ENCODE results near the gene SLC22A12. TPM values are rescaled to one million over a fixed set of nuclear protein-coding genes. Genes with fewer than 3 reads are reported as not detected.
"Not testable (repeated sequence)": the region's sequence is repeated elsewhere in the genome, so short reads cannot be mapped to it uniquely, and the experiment has no call there.

SLC22A12 gene
- 1 to 10 TPM; 3.4 to 4.0 (median 3.6) TPM for polyA plus RNA-seq (ENCODE audit: insufficient read length in 3 of 3)

DNA sequence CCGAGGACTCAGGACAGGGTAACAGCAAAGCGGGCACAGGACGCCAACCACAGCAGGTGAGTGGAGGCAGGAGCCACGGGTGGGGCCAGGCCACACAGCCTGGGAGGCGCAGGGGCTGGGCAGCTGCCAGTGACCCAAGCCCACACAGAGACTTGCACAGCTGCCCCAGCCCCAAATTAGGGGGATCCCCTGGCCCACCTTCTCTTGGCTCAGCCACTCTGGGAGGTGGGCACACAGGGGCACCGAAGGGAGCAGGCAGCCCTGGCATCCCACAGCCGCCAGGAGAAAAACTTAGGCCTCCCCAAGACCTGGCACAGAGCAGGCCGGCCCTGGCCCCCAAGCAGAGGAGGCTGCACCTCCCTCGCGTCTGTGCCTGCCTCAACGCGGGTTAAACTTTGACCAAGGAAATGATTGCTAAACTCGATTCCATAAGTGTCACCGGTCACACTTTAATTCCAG is at the start of gene SLC22A12:
Gene SLC22A12, plus strand, starts transcription at position 458 of the 459 bp plus-strand sequence. CDS start 337 bp downstream, outside the sequence.
- DNase-seq (ENCODE audit: low read depth in 3 of 3, low spot score in 2 of 3): no peak

DNA sequence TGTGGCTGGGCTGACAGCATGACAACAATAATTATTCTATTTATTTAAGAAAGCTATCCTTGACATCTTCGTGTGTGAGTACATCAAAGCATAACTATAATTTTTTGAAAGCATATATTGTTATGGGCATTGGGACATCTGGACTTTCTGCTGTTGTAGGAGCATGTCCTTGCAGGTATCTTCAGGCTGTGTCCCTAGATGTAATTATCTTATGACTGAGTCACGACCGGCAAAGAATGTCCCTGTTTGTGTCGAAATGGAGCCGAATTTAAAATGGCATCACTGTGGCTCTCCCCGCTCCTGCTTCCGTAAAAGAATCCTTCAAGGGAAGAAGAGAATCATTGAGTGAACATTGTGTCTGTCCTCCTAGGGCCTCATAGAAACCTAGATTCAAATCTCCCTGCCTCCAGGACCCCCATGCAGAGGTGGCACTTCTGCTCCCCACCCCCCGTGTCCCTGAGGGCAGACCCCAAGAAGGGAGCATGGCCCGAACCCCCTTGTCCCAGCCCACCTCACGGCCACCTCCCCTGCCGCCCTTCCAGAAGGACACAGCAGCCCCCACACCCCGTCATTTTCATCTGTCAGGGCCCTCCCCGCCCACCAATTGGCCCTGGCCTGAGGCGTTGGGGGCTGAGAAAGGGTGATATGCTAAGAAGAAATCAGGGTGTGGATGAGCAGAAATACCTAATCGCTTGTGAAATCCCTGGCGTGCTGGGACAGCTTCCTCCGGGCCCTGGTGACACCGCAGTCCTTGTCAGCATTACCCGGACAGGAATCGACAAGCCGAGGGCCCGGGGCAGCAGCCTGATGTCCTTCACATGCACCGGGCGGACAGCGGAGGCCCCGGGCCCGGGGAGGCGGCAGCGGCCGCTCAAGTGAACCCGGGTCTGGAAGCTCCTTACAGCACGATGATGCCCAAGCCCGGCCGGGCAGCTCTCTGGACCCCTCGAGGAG is 48.6 kb upstream of the SLC22A12 start:
- no peak for DNase-seq (ENCODE audit: low read depth in 3 of 3, low spot score in 2 of 3)

DNA sequence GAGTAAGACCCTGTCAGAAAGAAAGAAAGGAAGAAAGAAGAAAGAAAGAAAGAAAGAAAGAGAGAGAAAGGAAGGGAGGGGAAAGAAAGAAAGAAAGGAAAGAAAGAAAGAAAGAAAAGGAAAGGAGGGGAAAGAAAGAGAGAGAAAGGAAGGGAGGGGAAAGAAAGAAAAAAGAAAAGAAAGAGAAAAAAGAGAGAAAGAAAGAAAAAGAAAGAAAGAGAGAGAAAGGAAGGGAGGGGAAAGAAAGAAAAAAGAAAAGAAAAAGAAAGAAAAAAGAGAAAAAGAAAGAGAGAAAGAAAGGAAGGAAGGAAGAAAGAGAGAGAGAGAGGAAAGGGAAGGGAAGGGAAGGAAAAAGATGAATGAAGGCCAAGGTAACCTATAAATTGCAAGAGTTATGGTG is 47.2 kb upstream of the SLC22A12 start:
- no peak for DNase-seq (ENCODE audit: low read depth in 3 of 3, low spot score in 2 of 3)

DNA sequence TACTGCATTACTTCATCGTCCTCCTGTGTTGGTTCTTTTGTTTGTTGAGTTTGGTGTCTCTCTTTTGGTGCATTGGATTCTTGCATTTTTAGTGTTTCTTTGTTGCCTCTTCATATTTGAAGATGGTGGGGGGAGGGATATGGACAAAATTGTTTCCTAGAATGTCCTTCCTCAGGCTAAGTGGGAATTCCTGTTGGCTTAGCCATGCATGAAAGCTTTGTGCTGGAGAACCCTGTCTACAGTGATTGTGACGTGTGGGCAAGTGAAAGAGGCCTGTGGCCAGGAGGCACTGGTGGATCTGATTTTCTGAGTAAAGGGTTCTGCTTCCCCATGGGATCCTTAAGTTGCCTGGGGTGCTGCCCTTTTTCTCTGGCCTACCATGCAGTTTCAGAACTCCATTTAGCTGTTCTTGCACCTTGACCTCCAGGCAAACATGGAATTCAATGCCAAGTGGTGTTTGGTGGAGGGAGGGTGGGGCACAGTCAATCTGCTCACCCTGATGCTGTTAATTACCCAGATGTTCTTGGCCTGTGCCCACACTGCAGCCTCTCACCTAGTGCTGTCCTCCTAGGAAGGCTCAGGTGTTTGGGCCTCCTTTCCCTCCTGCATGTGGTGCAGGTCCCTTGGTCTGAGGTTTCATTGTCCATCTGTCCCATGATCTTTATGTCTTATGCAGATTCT is 46.3 kb upstream of the SLC22A12 start:
- DNase-seq (ENCODE audit: low read depth in 3 of 3, low spot score in 2 of 3): no peak

DNA sequence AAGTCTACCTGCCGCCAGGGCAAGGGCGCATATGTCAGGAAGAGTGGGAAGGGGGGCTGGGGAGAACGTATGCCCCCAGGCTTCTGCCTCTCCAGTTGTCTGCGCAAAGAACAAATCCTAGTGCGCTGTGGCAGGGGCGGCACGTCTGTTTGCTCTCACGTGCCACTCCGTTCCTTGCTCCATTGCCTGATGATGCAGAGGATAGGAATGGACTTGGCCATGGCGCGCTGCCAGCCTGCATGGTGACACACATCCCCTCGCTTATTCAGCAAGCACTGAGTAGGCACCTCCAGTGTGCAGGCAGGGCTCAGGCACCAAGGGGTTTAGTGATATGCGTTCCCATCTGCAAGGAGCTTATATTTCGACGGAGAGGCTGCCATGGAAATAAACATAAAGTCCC is 45.4 kb upstream of the SLC22A12 start:
- DNase-seq (ENCODE audit: low read depth in 3 of 3, low spot score in 2 of 3): no peak

DNA sequence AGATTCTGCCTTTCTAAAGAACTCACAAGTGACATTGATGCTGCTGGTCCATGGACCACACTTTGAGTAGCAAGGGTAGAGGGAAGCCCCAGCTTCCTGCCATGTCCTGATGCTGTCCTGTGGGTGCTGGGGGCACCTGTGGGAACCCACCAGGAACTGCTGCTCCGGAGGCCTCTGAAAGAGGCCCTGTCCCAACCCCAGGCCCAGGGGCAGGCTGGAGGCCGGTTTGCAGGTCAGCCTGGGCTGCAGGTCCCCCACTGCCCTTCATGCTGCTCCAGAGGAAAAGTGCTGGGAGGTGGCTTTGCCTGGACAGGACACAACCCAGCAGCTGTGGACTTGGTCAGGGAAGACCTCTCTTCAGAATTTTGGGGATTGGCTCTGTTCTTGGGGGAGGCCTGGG is 44.8 kb upstream of the SLC22A12 start:
- DNase-seq (ENCODE audit: low read depth in 3 of 3, low spot score in 2 of 3): no peak

DNA sequence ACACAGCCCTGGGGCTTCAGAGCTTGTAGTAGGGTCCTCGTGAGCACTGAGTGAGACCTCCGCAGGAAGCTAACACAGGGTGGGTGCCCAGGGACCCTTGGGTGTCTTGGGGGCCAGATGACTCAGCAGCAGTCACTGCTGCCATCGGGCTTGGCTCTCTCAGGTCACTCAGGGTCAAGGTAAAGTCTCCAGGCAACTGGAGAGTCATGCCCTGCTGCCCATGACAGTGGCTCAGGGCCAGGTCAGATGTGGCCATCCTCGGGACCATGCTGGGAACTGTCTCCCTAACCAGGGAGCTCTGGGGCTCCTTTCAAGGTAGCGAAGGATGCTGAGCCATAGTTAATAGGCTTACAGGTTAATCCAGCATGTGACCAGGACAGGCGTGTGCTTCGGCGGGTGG is 44.4 kb upstream of the SLC22A12 start:
- no peak for DNase-seq (ENCODE audit: low read depth in 3 of 3, low spot score in 2 of 3)

DNA sequence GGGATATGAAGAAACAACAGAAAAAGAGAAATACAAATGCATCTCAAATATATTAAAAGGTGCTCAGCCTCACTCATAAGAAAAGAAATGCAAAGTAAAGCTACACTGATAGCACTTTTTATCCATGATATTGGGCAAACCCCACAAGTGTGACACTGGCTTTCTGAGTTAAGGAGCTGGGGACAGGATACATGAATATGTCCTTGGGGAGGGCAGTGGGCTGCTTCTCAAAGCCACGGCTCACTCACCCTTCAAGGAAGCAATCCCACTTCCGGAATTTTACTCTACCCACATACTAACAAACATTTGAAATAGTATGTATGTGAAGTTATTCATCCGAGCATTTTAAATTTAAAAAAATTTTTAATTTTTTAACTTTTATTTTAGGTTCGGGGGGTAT is 41.1 kb upstream of the SLC22A12 start:
- DNase-seq (ENCODE audit: low read depth in 3 of 3, low spot score in 2 of 3): no peak

DNA sequence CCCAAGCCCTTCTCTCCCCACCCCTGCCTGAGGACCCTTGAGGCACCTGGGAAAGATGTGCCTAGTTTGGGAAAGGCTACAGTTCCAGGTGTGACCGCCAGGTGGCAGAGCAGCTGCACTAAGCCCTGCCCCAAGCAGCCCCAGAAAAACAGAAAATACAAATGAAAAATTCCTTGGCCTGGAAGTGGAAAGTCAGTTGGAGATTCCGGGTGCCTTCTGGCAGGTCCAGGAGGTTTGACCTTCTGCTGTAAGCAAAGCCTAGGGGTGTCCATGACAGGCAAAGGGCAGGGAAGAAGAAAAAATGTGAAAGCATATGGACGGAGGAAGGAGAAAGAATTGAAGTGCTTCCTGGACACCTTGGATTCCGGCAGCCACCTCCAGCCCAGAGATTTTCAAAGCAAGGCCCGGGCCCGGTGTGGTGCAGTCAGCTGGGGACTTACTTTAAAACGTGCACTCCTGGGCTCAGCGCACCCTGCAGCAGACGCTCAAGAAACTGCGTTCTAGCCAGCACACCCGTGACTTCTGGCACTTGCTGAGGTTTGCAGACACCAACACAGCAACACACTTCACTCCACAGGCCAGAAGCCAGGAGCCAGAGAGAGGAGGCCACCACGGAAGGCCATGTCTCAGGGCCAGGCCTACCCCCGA is 37.3 kb upstream of the SLC22A12 start:
- no peak for DNase-seq (ENCODE audit: low read depth in 3 of 3, low spot score in 2 of 3)

DNA sequence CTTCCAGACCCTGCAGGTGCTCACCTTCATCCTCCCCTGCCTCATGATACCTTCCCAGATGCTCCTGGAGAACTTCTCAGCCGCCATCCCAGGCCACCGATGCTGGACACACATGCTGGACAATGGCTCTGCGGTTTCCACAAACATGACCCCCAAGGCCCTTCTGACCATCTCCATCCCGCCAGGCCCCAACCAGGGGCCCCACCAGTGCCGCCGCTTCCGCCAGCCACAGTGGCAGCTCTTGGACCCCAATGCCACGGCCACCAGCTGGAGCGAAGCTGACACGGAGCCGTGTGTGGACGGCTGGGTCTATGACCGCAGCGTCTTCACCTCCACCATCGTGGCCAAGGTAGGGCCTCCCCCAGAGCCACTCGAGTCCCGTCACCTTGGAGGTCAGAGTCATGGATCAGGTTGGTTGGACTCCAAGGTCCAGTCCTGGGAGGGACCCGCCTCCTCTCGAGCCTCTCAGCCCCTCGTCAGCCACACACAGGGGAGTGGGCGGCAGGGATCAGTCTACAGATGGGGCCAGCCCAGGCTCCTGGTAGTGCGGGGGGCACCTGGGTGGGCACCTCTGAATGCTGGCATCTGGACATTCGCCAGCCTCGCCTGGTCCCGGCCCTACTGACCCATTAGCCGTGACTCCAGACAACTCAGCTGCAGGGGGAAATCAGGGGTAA is 34.8 kb upstream of the SLC22A12 start:
- DNase-seq (ENCODE audit: low read depth in 3 of 3, low spot score in 2 of 3): no peak

DNA sequence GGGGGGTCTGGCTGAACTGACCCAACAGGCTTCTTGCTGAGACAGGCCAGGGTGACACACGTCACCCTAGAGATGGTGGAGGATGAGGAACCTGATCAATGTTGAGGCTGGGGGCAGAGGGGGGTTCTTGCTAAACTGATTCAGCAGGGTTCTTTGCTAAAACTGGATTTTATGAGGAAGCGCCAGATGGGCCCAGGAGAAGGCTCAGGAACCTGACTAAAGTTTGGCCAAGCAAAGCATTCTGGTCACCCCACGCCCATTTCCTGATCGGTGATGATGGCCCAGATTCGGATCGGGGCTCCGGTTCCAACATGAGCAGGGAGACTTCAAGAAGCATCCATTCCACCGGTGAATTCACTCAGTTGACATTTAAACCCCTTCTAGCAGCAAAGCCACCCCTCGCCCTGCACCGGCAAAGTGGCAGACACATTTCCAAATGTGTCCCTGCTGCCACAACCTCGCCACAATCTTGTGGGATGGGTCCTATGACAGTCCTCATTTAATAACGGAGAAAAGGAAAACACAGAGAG is 34.2 kb upstream of the SLC22A12 start:
- no peak for DNase-seq (ENCODE audit: low read depth in 3 of 3, low spot score in 2 of 3)

DNA sequence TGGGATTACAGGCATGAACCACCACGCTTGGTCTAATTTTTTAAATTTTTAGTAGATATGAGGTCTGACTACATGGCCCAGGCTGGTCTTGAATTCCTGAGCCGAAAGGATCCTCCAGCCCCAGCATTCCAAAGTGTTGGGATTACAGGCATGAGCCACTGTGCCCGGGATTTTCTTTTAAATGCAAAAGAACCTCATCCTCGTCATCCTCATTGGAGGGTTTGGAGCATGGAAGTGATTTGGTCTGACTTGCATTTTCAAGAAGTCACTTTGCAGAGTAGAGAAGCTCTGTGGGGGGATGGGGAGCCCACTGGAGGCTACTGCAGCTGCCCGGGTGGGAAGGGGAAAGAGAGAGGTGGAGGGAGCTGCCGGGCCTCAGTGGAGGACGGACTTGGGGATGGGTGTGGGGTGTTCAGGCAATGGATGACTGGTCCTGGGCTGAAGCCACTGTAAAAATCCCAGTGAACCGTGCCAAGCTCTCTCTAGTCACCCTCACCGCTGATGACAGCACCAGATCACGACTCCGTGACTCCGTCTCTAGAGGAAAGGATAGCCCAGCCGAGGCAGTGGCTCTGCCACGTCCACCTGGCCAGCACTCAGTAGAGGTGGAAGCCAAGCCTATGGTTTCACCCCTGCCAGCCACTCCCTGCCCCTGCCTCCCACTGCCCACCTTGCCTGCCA is 32.8 kb upstream of the SLC22A12 start:
- DNase-seq (ENCODE audit: low read depth in 3 of 3, low spot score in 2 of 3): no peak

DNA sequence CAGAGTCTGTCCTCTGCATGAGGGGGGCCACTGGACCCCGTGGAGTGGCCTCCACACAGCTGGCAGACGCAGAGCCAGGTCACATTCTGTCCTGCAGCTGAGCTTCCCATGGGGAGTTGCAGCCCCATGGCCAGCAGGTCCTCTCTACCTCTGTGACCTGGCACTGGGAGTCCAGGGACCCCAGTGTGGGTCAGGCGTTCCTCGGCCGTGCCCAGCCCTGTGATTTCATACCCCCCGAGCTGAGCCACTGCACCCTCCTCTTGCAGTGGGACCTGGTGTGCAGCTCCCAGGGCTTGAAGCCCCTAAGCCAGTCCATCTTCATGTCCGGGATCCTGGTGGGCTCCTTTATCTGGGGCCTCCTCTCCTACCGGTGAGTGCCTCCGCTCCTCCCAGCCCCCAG is 32.2 kb upstream of the SLC22A12 start:
- no peak for DNase-seq (ENCODE audit: low read depth in 3 of 3, low spot score in 2 of 3)

DNA sequence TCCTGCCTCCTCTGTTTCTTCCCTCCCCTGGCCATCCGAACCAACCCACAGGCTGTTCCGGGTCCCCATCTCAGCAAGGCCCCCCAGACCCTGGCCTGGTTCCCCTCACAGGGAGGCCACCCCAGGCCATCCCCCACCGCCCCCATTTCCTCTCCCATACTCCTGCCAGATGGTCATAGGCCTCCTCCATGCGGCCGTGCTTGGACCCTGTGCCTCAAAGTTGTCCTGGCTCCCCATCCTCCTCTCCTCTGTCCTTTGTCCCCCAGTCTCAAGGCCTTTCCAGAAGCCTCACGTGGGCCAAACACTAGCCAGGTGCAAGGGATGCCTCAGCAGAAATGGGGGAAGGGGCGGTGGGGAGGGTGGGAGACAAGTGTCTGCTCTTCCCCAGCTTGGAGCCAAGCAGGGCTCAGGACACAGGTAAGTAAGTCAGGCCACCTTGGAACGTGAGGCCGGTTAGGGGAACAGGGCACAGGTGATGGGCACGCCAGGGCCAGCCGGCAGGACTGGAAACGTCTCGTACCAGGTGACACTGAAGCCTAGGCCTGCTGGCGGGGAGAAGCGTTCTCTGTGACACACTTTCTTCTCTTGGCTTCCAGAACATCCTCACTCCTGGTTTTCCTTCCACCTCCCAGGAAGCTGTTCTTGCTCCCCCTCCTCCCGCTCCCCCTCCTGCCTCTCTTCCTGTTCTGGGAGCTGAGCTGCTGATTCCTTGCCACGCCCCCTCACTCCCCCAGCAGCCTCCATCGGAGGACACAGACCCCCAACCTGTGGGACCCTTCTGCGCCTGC is 31.5 kb upstream of the SLC22A12 start:
- no peak for DNase-seq (ENCODE audit: low read depth in 3 of 3, low spot score in 2 of 3)

DNA sequence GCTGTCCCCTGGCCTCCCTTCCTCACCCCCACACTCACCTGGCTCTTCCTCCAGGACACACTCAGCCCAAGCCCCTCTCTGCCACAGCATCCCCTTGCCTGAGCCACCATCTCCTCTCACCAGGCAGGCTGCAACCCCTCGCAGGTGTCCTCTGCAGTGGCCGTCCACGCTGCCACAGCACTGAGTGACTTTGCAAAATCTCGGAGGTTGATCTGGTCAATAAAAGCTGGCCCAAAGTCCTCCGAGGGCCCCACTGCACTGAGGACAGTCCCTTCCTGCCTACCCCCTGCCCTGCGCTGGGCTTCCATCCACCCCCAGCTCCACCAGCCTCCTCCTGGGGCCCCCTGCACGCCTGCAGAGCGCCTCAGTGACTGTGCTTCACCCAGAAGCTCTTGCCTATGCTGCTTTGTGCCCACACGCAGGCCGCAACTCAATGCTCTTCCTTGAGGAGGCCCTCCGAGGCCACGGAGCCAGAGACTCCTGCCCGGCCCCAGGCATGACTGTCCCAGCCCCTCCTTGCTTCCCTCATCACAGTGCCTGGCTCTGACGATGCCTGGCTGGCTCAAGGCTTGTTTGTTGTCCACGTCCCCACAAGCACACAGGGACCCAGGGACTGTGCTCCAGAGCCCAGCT is 30.8 kb upstream of the SLC22A12 start:
- no peak for DNase-seq (ENCODE audit: low read depth in 3 of 3, low spot score in 2 of 3)

DNA sequence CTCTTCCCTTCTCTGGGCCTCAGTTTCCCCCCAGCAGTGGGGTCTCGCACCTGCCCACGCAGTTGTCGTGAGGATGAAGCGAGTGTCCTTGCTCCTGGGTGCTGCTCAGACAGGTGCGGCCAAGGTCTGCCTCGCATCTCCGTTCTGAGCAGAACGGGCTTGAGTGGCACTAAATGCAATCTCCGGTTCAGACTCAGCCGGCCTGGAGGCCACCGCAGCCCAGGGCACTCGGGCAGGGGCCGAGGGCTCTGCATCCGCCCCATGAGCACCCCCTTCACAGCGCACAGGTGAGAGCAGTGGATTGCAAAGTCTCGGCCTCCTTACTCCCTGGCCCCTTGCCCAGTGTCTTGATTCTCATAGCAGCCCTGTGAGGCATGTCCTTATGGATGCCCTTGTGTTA is 30.1 kb upstream of the SLC22A12 start:
- DNase-seq (ENCODE audit: low read depth in 3 of 3, low spot score in 2 of 3): no peak

DNA sequence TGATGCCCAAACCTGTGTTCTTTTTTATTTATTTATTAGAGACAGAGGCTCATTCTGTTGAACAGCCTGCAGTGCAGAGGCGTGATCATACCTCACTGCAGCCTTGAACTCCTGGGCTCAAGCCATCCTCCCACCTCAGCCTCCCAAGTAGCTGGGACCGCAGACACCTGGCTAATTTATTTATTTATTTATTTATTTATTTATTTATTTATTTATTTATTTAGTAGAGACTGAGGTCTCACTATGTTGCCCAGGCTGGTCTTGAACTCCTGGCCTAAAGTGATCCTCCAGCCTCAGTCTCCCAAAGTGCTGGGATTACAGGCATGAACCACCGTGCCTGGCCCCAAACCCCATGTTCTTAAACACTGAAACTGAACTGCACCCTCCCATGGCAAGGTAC is 29.6 kb upstream of the SLC22A12 start:
- DNase-seq (ENCODE audit: low read depth in 3 of 3, low spot score in 2 of 3): not testable (repeated sequence)

DNA sequence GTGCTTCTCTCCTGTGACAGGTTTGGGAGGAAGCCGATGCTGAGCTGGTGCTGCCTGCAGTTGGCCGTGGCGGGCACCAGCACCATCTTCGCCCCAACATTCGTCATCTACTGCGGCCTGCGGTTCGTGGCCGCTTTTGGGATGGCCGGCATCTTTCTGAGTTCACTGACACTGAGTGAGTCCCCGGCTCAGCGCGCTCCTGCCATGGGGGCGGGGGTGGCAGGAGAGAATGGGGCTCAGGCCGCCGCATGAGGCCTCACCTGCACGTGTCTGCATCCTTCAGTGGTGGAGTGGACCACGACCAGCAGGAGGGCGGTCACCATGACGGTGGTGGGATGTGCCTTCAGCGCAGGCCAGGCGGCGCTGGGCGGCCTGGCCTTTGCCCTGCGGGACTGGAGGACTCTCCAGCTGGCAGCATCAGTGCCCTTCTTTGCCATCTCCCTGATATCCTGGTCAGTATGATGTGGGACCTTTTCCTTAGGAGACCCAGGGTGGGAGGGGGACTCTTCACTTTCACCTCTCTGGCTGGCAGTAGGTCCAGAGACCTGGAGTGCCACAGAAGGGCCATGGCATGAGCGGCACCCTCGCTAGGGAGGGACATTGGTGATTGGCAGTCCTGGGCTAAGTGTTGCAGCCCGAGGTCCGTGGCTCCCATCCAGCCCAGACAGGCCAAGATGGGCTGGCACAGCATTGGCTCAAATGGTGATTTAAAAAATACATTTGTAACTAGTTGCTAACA is 28.9 kb upstream of the SLC22A12 start:
- no peak for DNase-seq (ENCODE audit: low read depth in 3 of 3, low spot score in 2 of 3)

All from right renal cortex interstitium (tissue), 3 donors.